ENCODE data around the gene NOTCH4. TPM values are rescaled to one million over a fixed set of nuclear protein-coding genes. Genes with fewer than 3 reads are reported as not detected.

Gene NOTCH4
- total and polyA plus RNA-seq, 9 of the 15 experiments (the other 6 are each of a cell fraction or from before 2014, with no cell fraction given): 0.24 to 4.3 (median 1.7) TPM

DNA sequence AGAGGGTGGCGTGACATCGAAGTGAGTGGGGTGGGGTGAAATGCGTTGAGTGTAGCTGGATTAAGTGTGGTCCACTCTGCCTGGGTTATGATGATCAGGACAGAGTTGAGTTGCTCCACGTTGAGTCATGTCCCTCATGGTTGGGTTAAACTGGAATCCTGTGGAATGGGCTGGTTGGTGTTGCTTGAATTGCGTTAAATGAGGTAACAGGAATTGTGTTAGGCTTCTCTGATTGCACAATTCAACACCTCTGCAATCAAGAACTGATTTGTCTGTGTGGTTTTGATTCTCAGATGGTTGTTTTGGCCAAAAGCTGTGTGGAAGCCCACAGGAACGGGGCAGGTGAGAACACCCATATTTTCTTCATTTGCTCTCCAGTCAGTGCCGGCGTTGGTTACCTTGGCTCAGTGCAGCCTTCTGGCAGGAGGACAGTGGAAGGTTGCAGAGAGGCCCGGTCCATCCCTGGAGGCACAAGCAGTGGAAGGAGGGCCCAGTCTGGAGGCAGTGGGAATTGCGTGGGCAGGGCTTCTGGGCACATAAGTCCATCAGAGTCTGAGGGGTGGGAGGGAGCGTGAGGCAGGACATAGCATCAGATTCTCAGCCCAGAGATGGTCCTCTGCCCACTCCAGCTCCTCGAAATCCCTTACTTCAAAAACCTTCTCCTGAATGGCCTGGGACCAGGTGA is 11.6 kb downstream of the NOTCH4 start:
- CTCF ChIA-PET (ENCODE audit: low intra/inter-chr PET ratio): no interaction called here
- peak; percentile 62 to 75; a peak in 2 of 4 replicates for TF ChIP-seq TRIM24 (IDR thresholded peaks at IDR 0.05)
- peak; percentile 87 for TF ChIP-seq CEBPB (tag; IDR thresholded peaks at IDR 0.05)
- TF ChIP-seq, protein P1, sequence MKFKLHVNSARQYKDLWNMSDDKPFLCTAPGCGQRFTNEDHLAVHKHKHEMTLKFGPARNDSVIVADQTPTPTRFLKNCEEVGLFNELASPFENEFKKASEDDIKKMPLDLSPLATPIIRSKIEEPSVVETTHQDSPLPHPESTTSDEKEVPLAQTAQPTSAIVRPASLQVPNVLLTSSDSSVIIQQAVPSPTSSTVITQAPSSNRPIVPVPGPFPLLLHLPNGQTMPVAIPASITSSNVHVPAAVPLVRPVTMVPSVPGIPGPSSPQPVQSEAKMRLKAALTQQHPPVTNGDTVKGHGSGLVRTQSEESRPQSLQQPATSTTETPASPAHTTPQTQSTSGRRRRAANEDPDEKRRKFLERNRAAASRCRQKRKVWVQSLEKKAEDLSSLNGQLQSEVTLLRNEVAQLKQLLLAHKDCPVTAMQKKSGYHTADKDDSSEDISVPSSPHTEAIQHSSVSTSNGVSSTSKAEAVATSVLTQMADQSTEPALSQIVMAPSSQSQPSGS (CRISPR knock-in tag; IDR thresholded peaks at IDR 0.05): no peak
- TF ChIP-seq KHSRP (IDR thresholded peaks at IDR 0.05): no peak
- TF ChIP-seq CCAR2 (IDR thresholded peaks at IDR 0.05; ENCODE audit: low read depth, low read length): no peak
- peak; percentile 6; the same call in 1 of the 2 replicates for TF ChIP-seq ZNF175 (CRISPR knock-in tag; IDR thresholded peaks at IDR 0.05; ENCODE audit: low read depth)
- no peak for TF ChIP-seq SAFB2 (IDR thresholded peaks at IDR 0.05; ENCODE audit: borderline replicate concordance, low read depth, low read length, severe bottlenecking)
- TF ChIP-seq CEBPG (CRISPR knock-in tag; IDR thresholded peaks at IDR 0.05): peak; percentile 69
- peak; percentile 67 to 92 for TF ChIP-seq CEBPG (tag; conservative IDR thresholded peaks at IDR 0.05 in 1 of 2, IDR thresholded peaks at IDR 0.05 in 1 of 2)
- TF ChIP-seq NRF1 (conservative IDR thresholded peaks at IDR 0.05 in 1 of 2, IDR thresholded peaks at IDR 0.05 in 1 of 2): 0 out of 4 replicates have a peak, but pooled peaks of 1 of the 2 experiments have one; percentile 6
- TF ChIP-seq NR2F6 (CRISPR knock-in tag; IDR thresholded peaks at IDR 0.05): no peak
- TF ChIP-seq, protein P2, sequence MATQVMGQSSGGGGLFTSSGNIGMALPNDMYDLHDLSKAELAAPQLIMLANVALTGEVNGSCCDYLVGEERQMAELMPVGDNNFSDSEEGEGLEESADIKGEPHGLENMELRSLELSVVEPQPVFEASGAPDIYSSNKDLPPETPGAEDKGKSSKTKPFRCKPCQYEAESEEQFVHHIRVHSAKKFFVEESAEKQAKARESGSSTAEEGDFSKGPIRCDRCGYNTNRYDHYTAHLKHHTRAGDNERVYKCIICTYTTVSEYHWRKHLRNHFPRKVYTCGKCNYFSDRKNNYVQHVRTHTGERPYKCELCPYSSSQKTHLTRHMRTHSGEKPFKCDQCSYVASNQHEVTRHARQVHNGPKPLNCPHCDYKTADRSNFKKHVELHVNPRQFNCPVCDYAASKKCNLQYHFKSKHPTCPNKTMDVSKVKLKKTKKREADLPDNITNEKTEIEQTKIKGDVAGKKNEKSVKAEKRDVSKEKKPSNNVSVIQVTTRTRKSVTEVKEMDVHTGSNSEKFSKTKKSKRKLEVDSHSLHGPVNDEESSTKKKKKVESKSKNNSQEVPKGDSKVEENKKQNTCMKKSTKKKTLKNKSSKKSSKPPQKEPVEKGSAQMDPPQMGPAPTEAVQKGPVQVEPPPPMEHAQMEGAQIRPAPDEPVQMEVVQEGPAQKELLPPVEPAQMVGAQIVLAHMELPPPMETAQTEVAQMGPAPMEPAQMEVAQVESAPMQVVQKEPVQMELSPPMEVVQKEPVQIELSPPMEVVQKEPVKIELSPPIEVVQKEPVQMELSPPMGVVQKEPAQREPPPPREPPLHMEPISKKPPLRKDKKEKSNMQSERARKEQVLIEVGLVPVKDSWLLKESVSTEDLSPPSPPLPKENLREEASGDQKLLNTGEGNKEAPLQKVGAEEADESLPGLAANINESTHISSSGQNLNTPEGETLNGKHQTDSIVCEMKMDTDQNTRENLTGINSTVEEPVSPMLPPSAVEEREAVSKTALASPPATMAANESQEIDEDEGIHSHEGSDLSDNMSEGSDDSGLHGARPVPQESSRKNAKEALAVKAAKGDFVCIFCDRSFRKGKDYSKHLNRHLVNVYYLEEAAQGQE (IDR thresholded peaks at IDR 0.05; ENCODE audit: borderline replicate concordance): peak; percentile 51
- TF ChIP-seq, protein P2 (CRISPR knock-in tag; IDR thresholded peaks at IDR 0.05; ENCODE audit: low read depth): no peak
- WGBS (ENCODE audit: insufficient coverage, low coverage, missing lambda C conversion rate): 22% methylated on average over 12 of the region's 12 CpGs
- Histone ChIP-seq H3K9me3 (replicated peaks; ENCODE audit: control insufficient read depth, insufficient read depth, low read depth, low read length) (no peaks in the 10 kb centered on the region), H2AFZ (ENCODE audit: low read depth, low read length) (peak overlapping the region; percentile 8; the same call in 1 of the 2 replicates), H3K4me2 (ENCODE audit: insufficient read depth, low read length) (no peak overlapping the region), H3K4me1 (replicated peaks in 1 of 2; ENCODE audit: control insufficient read depth in 2 of 2, insufficient read depth in 2 of 2, low read length in 2 of 2) (peaks cover 10 to 13% of the 10 kb centered on the region in 2 experiments; a peak in 4 of 5 replicates), H3K27ac (ENCODE audit: extremely low read depth, low read depth, low read length) (no peak overlapping the region), H4K20me1 (replicated peaks; ENCODE audit: control insufficient read depth, insufficient read depth, low read length) (no peaks in the 10 kb centered on the region), H3K36me3 (ENCODE audit: control insufficient read depth, insufficient read depth, low read length) (no peaks in the 10 kb centered on the region), H3K27me3 (ENCODE audit: control insufficient read depth in 2 of 2, insufficient read depth in 2 of 2, low read length in 2 of 2) (peaks cover 0 to 14% of the 10 kb centered on the region in 2 experiments; a peak in 2 of 5 replicates), H3K79me2 (ENCODE audit: control insufficient read depth, insufficient read depth, low read length) (no peaks in the 10 kb centered on the region), H3K9me1 (ENCODE audit: control insufficient read depth, insufficient read depth, low read length) (no peaks in the 10 kb centered on the region), H3K9ac (ENCODE audit: insufficient read depth in 1 of 2, low read depth in 2 of 2, low read length in 2 of 2) (no peak overlapping the region), H3K4me3 (no peak overlapping the region)
- DNase-seq (ENCODE audit: extremely low read depth in 1 of 4, low spot score in 3 of 4): no peak
- intact Hi-C loops (cut with micrococcal nuclease) (no loop called here), in situ Hi-C loops (cut with MboI) (no loop called here)
- FAIRE-seq: peak; percentile 65
- POLR2A ChIA-PET: interaction anchor here (2.6 kb wide), 1 partner anchor 16 kb away, joined by 9 read pairs; no protein-coding TSS in a partner anchor
- BruUV-seq (replicated peaks): no TSS peak
- peak; percentile 15; the same call in 1 of the 3 replicates for ATAC-seq

Measured in K562 (cell line).